ENCODE measurements around the gene CPT1B. TPM values are rescaled to one million over a fixed set of nuclear protein-coding genes. Genes with fewer than 3 reads are reported as not detected.

CPT1B gene
- total RNA-seq, 4 donors from 2014 or later, result 53.4 to 134 (median 63.7) TPM

DNA sequence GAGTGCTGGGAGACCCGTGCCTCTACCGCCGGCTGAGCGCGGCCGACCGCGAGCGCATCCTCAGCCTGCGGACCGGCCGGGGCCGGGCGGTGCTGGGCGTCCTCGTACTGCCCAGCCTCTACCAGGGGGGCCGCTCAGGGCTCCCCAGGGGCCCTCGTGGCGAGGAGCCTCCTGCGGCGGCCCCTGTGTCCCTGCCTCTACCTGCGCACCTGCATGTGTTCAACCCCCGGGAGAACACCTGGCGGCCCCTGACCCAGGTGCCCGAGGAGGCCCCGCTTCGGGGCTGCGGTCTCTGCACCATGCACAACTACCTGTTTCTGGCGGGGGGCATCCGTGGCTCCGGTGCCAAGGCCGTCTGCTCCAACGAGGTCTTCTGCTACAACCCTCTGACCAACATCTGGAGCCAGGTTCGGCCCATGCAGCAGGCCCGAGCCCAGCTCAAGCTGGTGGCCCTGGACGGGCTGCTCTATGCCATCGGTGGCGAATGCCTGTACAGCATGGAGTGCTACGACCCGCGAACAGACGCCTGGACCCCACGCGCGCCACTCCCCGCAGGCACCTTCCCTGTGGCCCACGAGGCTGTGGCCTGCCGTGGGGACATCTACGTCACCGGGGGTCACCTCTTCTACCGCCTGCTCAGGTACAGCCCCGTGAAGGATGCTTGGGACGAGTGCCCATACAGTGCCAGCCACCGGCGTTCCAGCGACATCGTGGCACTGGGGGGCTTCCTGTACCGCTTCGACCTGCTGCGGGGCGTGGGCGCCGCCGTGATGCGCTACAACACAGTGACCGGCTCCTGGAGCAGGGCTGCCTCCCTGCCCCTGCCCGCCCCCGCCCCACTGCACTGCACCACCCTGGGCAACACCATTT lies 29.1 kb downstream of the CPT1B start:
- no peak for TF ChIP-seq POLR2A (IDR thresholded peaks at IDR 0.05)
- TF ChIP-seq CTCF (IDR thresholded peaks at IDR 0.05 in 4 of 5, conservative IDR thresholded peaks at IDR 0.05 in 1 of 5), result no peak
- DNase-seq (no peak), ATAC-seq (no peak)
- Histone ChIP-seq H3K9me3 (no peaks in the 10 kb centered on the region), H3K27ac (no peak overlapping the region), H3K27me3 (peaks cover 33 to 49% (median 47%) of the 10 kb centered on the region in 3 donors), H3K4me3 (peak overlapping the region; percentile 13 to 43 (median 23)), H3K4me1 (peaks cover 9% of the 10 kb centered on the region in 2 donors), H3K36me3 (no peaks in the 10 kb centered on the region)
- intact Hi-C loops (cut with DNase I; ENCODE audit: low total_unique reads) (no loop called here), in situ Hi-C loops (cut with MboI; ENCODE audit: low sequenced_read_pairs in 4 of 4) (no loop called here)

- Histone ChIP-seq H3K27ac (no peak overlapping the region), H3K4me3 (peak overlapping the region; percentile 13 to 43 (median 23)), H3K9me3 (no peaks in the 10 kb centered on the region), H3K27me3 (peaks cover 33 to 54% (median 53%) of the 10 kb centered on the region in 3 donors), H3K36me3 (no peaks in the 10 kb centered on the region), H3K4me1 (peaks cover 9 to 13% of the 10 kb centered on the region in 2 donors)
- DNase-seq (no peak), ATAC-seq (no peak)
- intact Hi-C loops (cut with DNase I; ENCODE audit: low total_unique reads) (no loop called here), in situ Hi-C loops (cut with MboI; ENCODE audit: low sequenced_read_pairs in 4 of 4) (no loop called here)
- no peak for TF ChIP-seq POLR2A (IDR thresholded peaks at IDR 0.05)
- no peak for TF ChIP-seq CTCF (IDR thresholded peaks at IDR 0.05 in 4 of 5, conservative IDR thresholded peaks at IDR 0.05 in 1 of 5)
Observed at GRCh38 chr22:50548040-50548920, 29.9 kb downstream of the CPT1B start.

- Histone ChIP-seq H3K36me3 (no peaks in the 10 kb centered on the region), H3K27me3 (peaks cover 33 to 54% (median 53%) of the 10 kb centered on the region in 3 donors), H3K4me3 (no peak overlapping the region), H3K4me1 (peaks cover 9 to 13% of the 10 kb centered on the region in 2 donors), H3K27ac (no peak overlapping the region), H3K9me3 (no peaks in the 10 kb centered on the region)
- ATAC-seq, result no peak
- in situ Hi-C loops (cut with MboI; ENCODE audit: low sequenced_read_pairs in 4 of 4), result no loop called here
- DNase-seq, result no peak
- TF ChIP-seq POLR2A (IDR thresholded peaks at IDR 0.05) (no peak), CTCF (IDR thresholded peaks at IDR 0.05 in 4 of 5, conservative IDR thresholded peaks at IDR 0.05 in 1 of 5) (no peak)
- intact Hi-C loops (cut with DNase I; ENCODE audit: low total_unique reads), result no loop called here
Observed at GRCh38 chr22:50547263-50547985, 30.8 kb downstream of the CPT1B start.
